Glomerular endothelial cell (primary cell): ENCODE results near the gene AEBP2. TPM values are rescaled to one million over a fixed set of nuclear protein-coding genes. Genes with fewer than 3 reads are reported as not detected.
"Not testable (repeated sequence)": the region's sequence is repeated elsewhere in the genome, so short reads cannot be mapped to it uniquely, and the experiment has no call there.

Experiments
- DNase-seq: peaks from one replicate; pipeline ENCODE4 v3.0.0-alpha.2; 2011; ENCODE audit warnings: low read depth, low spot score; ENCODE audit errors: extremely low read depth
- total RNA-seq: library from RNA; depleted of rRNA; stranded (reverse); fragments of >200 nt; gene quantifications from 2 replicates; pipeline ENCODE4 v1.2.3, GENCODE V29; 2015

Gene AEBP2
- total RNA-seq, 1 donor from 2014 or later, result 24.7 TPM

GRCh38 chr12:19547271-19547671 is 108.0 kb downstream of the AEBP2 start:
- no peak for DNase-seq

DNA sequence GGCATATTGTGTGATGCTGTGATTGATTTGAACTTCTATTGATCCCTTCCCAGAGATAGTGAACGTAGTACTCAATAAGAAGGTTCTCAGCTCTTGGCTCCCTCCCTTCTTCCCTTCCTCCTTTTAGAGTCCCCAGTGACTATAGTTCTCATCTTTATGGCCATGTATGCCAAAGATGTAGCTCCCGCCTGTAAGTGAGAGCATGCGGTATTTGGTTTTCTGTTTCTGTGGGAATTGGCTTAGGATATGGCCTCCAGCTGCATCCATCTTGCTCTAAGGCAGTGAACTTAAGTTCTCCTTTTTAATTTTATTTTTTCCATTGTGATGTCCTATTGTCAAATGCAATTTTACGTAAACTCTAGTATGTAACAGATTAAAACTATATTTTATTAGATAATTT is 109.5 kb downstream of the AEBP2 start:
- no peak for DNase-seq

- DNase-seq, result no peak
Observed at GRCh38 chr12:19550626-19551025, 111.3 kb downstream of the AEBP2 start.

DNA sequence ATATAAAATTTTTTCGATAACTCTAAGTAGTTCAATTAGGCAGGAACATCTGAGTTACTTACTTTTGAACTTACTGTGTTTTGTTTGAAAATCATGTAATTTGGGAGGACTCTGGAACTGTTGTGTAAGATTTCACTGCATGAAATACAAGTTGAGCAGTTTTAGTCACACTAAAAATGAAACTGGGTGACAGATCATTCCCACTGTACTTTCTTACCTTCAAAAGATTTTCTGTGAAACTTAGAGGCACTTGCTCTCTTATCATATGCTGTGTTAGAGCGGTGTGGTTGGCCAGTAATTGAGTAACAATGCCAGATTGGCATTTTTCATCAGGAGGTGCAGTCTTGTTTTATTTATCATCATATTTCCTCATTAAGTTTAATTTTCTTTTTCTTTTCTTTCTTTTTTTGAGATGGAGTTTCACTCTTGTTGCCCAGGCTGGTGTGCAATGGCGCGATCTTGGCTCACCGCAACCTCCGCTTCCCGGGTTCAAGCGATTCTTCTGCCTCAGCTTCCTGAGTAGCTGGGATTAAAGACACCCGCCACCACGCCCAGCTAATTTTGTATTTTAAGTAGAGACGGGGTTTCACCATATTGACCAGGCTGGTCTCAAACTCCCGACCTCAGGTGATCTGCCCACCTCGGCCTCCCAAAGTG is 113.3 kb downstream of the AEBP2 start:
- DNase-seq, result not testable (repeated sequence)

GRCh38 chr12:19553175-19553574 is 113.9 kb downstream of the AEBP2 start:
- DNase-seq, result no peak

GRCh38 chr12:19561411-19561961 is 122.2 kb downstream of the AEBP2 start:
- no peak for DNase-seq
